Activated T-helper 17 cell treated with anti-CD3 and anti-CD28 coated beads, Interleukin-2, amount 50 U/mL, for 72 hours (primary cell): Measurements from ENCODE around the gene HPS3. TPM values are rescaled to one million over a fixed set of nuclear protein-coding genes. Genes with fewer than 3 reads are reported as not detected.

ENCODE experiments used
- ATAC-seq: fragments of 150-1000 bp; cut with Tn5 transposase; replicated peaks from 2 replicates; pipeline ENCODE4 v1.10.0; 2021; ENCODE audit warnings: mild to moderate bottlenecking, moderate library complexity
- H3K27ac Mint-ChIP-seq: one replicate; pipeline ENCODE4 v1.8.0; 2022; ENCODE audit warnings: mixed read lengths
- H3K27me3 Mint-ChIP-seq: one replicate; pipeline ENCODE4 v1.8.0; 2022; ENCODE audit warnings: mixed read lengths
- H3K36me3 Mint-ChIP-seq: one replicate; pipeline ENCODE4 v1.8.0; 2022; ENCODE audit warnings: low read depth, mild to moderate bottlenecking, mixed read lengths
- H3K4me1 Mint-ChIP-seq: one replicate; pipeline ENCODE4 v1.8.0; 2022; ENCODE audit warnings: mixed read lengths
- H3K4me3 Mint-ChIP-seq: one replicate; pipeline ENCODE4 v1.8.0; 2022; ENCODE audit warnings: mild to moderate bottlenecking, mixed read lengths
- H3K9me3 Mint-ChIP-seq: one replicate; pipeline ENCODE4 v1.8.0; 2022; ENCODE audit warnings: mixed read lengths
- total RNA-seq, 2 donors: library from RNA; stranded (reverse); gene quantifications; one replicate each; pipeline ENCODE4 v1.2.3, GENCODE V29; 2022

HPS3 gene
- total RNA-seq, 2 donors from 2014 or later = 24.0 to 24.7 TPM

DNA sequence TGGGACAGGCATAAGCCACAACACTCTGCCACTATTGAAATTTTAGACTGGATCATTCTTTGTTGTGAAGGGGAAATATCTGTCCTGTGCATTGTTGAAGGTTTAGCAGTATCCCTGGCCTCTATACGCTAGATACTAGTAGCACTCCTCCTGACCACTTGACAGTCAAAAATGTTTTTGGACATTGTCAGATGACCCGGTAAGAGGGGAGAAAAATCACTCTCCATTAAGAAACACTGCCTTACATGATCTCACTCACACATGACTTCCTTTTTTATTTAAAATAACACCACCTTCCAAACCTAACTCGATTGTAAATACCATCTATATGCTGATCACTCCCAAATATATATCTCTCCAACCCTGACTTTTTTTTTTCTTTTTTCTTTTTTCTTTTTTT lies 27.8 kb upstream of the HPS3 start:
- H3K27me3 Mint-ChIP-seq = peaks cover 9% of the 10 kb centered on the region
- no peak overlapping the region for H3K4me3 Mint-ChIP-seq
- H3K27ac Mint-ChIP-seq = no peak overlapping the region
- H3K36me3 Mint-ChIP-seq = no peaks in the 10 kb centered on the region
- H3K4me1 Mint-ChIP-seq = no peaks in the 10 kb centered on the region
- ATAC-seq = no peak
- H3K9me3 Mint-ChIP-seq = no peaks in the 10 kb centered on the region

DNA sequence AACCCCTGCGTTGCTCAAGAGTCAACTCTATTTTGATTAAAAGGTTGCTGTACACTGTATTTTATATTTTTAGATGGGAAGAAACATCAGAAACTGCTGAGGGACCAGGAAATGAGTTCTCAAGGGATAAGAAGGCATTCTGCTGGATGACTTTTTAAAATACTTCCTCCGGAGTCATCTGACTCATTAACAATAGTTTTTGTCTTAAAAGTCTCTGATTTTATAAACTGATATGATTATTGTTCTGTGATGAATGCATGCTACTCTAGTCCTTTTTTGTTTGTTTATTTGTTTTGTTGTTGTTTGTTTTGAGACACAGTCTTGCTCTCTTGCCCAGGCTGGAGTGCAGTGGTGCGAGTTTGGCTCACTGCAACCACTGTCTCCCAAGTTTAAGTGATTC lies 25.0 kb upstream of the HPS3 start:
- Mint-ChIP-seq H3K27ac (no peak overlapping the region), H3K27me3 (peaks cover 13% of the 10 kb centered on the region), H3K36me3 (no peaks in the 10 kb centered on the region), H3K9me3 (no peaks in the 10 kb centered on the region), H3K4me1 (no peaks in the 10 kb centered on the region), H3K4me3 (no peak overlapping the region)
- no peak for ATAC-seq

DNA sequence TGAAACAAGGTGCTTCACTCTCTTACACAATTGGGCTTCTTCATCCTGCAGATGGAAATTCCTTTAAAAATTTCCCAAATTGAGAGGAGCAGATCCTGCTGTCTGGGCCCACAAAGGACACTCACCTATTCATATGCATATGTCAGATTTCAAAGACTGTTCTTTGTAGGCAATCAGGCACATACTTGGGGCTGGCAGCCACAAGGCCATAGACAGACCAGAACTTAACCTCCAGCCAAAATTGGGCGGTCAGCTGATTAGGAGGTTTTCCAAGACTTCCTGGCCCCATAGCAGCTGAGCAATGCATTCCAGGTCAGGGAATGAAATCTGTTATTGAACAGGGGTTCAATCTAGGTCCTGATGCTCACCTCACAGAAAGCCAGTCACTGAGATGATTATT lies 15.0 kb upstream of the HPS3 start:
- ATAC-seq = no peak
- H3K36me3 Mint-ChIP-seq = no peaks in the 10 kb centered on the region
- no peaks in the 10 kb centered on the region for H3K9me3 Mint-ChIP-seq
- no peak overlapping the region for H3K27ac Mint-ChIP-seq
- no peak overlapping the region for H3K4me3 Mint-ChIP-seq
- H3K27me3 Mint-ChIP-seq = no peaks in the 10 kb centered on the region
- no peaks in the 10 kb centered on the region for H3K4me1 Mint-ChIP-seq

DNA sequence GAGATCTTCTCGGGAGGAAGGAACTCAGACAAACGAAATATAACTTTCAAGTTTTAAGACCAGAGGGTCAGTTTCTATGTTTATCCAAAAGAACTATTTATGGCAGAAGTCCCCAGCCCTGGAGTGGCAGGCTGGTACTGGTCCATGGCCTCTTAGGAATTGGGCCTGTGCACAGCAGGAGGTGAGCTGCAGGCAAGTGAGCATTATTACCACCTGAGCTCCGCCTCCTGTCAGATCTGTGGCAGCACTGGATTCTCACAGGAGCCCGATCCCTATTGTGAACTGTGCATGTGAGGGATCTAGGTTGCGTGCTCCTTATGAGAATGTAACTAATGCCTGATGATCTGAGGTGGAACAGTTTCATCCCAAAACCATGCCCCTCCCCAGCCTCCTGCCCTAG lies 14.3 kb upstream of the HPS3 start:
- H3K4me1 Mint-ChIP-seq = no peaks in the 10 kb centered on the region
- H3K27ac Mint-ChIP-seq = no peak overlapping the region
- H3K27me3 Mint-ChIP-seq = no peaks in the 10 kb centered on the region
- no peak overlapping the region for H3K4me3 Mint-ChIP-seq
- H3K9me3 Mint-ChIP-seq = no peaks in the 10 kb centered on the region
- no peaks in the 10 kb centered on the region for H3K36me3 Mint-ChIP-seq
- ATAC-seq = no peak

DNA sequence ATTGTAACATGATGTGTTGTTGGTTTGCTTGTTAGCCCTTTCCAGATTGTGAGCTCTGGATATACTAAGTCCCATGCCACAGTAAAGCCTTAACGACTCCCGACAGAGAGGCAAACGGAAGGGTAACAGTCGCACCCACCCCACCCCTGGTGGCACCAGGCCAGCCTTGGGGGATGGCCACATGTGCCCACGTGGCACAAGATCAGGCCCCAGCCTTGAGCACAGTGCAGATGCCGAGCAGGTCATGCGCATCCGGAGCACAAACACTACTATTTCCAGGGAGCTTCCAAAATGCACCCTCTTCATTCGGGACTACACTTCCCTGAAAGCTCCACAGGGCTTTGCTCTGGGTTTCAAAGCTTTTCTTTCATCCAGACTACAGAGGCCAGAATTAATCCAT lies 10.7 kb upstream of the HPS3 start:
- Mint-ChIP-seq H3K4me3 (no peak overlapping the region), H3K27ac (no peak overlapping the region), H3K4me1 (no peaks in the 10 kb centered on the region), H3K9me3 (no peaks in the 10 kb centered on the region), H3K27me3 (no peaks in the 10 kb centered on the region), H3K36me3 (no peaks in the 10 kb centered on the region)
- ATAC-seq = no peak

DNA sequence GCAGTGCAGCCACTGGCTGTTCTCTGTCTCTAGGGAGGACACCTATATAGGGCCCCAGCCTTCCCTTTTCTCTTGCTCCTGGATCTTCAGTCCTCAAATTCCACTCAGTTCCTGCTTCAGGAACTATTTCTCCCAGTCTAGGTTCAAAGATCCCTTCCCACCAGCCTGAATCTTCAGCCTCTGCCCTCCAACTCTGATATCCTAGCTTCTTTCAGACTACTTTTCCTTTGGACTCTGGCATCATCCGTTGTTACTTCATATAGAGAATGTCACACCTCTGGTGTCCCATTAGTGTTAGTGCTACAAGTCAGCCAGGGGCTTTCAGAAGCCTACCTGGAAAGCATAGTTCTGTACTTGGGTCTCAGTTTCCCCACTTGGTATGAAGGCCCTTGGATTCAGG lies 10.0 kb upstream of the HPS3 start:
- Mint-ChIP-seq H3K4me3 (no peak overlapping the region), H3K27me3 (peaks cover 4% of the 10 kb centered on the region), H3K9me3 (no peaks in the 10 kb centered on the region), H3K36me3 (no peaks in the 10 kb centered on the region), H3K4me1 (no peaks in the 10 kb centered on the region), H3K27ac (no peak overlapping the region)
- no peak for ATAC-seq

DNA sequence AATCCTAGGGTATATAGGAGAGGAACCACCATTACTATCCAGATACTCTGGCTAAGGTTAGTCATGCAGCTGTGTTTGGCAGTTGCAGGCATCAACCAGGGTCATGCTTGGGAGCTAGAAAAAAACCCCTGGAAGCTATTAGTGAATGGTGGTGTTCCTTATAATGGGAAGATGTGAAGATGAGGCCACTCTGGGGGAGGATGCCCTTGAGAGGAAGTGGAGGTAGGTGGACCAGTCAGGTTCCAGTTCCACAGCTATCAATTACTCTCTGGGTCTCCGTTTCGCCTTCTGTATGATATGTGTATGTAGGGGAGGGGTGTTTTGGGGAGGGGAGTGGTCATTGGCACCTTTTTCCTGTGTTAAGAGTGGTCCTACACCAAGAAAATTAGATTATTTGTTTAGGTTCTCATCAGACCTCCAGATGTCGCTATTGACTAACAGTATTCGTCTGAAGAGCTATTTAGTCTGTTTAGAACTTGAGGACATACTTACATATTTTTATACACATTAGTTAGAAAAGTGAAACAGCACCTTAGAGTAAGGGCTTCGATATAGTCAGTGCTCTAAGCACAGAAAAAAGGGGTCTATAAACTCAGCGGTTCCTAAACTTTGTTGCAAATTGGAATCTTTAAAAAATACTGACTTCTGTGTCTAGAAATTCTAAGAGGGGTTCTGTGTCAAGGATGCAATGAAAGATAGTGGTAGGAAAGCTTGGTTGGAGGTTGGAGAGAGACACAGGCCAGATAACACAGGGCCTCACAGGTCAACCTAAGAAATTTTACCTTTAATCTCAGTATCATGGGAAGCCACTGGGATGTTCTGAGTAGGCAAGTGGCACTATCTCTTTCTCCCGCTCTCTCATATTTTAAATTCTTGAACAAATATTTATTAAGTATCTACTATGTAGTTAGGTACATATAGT lies 9.1 kb upstream of the HPS3 start:
- peak overlapping the region; percentile 47 for H3K27ac Mint-ChIP-seq

DNA sequence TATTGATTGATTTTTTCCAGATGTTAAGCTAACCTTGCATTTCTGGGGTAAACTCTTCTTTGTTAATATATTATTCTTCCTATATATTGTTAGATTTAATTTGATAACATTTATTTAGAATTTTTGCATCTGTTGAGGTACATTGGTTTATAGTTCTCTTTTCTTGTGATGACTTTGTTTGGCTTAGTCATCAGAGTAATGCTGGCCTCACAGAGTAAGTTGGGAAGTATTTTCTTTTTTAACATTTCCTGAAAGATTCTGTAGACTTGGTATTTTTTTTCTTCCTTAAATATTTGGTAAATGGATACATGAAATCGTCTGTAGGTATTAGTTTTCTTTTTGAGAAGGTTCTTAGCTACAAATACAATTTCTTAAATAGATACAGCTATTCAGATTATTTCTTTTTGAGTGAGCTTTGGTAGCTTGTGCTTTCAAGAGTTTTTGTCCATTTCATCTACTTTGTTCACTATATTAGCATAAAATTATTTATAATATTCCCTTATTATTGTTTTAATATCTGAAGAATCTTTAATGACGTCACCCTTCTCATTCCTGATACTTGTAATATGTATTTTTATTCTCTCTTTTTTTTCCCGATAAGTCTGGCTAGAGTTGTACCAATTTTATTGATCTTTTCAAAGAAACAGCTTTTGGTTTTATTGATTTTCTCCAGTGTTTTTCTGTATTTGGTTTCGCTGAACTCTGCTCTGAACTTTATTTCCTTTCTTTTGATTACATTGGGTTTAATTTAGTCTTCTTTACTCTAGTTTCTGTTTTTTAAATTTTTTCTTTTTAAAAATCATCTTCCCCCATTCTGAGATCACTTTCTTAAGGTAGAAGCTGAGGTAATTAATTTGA lies 6.5 kb upstream of the HPS3 start:
- Mint-ChIP-seq H3K27me3 (peaks cover 13% of the 10 kb centered on the region), H3K4me1 (no peaks in the 10 kb centered on the region), H3K36me3 (no peaks in the 10 kb centered on the region), H3K4me3 (no peak overlapping the region), H3K9me3 (no peaks in the 10 kb centered on the region), H3K27ac (no peak overlapping the region)
- no peak for ATAC-seq

More for the DNA sequence above, 9.1 kb upstream of the HPS3 start:
- no peaks in the 10 kb centered on the region for H3K4me1 Mint-ChIP-seq
- ATAC-seq = peak; percentile 73
- no peaks in the 10 kb centered on the region for H3K36me3 Mint-ChIP-seq
- no peaks in the 10 kb centered on the region for H3K9me3 Mint-ChIP-seq
- peaks cover 8% of the 10 kb centered on the region for H3K27me3 Mint-ChIP-seq
- H3K4me3 Mint-ChIP-seq = no peak overlapping the region

DNA sequence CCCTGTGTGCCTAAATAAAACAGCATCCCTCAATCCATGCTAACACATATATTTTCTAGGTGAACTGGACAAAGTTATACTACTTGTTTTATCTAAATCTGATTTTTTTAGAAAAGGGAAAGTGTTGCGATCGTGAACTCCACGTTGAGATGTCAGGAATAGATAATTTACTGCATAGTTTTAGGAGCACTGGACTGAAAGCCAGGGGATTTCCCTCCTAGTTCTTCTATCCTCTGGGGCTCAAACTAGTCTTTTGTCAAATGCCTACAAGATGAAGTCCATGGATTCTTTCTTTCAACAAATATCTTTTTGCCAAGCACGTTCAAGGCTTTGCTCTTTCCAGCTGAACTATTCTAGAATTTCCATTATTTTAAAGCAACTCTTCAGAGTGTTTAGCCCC lies 617 bp upstream of the HPS3 start:
- H3K27me3 Mint-ChIP-seq = peaks cover 13% of the 10 kb centered on the region
- no peaks in the 10 kb centered on the region for H3K9me3 Mint-ChIP-seq
- peaks cover 7% of the 10 kb centered on the region for H3K36me3 Mint-ChIP-seq
- peaks cover 14% of the 10 kb centered on the region for H3K4me1 Mint-ChIP-seq
- ATAC-seq = no peak
- H3K4me3 Mint-ChIP-seq = peak overlapping the region; percentile 92
- H3K27ac Mint-ChIP-seq = peak overlapping the region; percentile 76

DNA sequence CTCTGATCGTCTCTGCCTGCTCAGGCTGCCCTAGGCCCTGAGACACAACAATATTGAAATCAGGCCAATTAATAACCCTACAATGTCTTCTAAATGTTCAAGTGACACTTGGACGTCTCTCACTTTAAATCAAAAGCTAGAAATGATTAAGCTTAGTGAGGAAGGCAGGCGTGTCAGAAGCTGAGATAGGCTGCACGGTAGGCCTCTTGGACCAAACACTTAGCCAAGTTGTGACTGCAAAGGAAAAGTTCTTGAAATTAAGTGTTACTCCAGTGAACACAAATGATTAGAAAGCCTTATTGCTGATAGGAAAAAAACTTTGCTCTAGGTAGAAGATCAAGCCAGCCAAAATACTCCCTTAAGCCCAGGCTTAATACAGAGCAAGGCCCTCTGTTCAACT lies 2.2 kb downstream of the HPS3 start:
- H3K4me1 Mint-ChIP-seq = peaks cover 14% of the 10 kb centered on the region
- H3K27me3 Mint-ChIP-seq = no peaks in the 10 kb centered on the region
- no peaks in the 10 kb centered on the region for H3K9me3 Mint-ChIP-seq
- peak overlapping the region; percentile 15 for H3K27ac Mint-ChIP-seq
- ATAC-seq = no peak
- peak overlapping the region; percentile 92 for H3K4me3 Mint-ChIP-seq
- H3K36me3 Mint-ChIP-seq = peaks cover 7% of the 10 kb centered on the region

DNA sequence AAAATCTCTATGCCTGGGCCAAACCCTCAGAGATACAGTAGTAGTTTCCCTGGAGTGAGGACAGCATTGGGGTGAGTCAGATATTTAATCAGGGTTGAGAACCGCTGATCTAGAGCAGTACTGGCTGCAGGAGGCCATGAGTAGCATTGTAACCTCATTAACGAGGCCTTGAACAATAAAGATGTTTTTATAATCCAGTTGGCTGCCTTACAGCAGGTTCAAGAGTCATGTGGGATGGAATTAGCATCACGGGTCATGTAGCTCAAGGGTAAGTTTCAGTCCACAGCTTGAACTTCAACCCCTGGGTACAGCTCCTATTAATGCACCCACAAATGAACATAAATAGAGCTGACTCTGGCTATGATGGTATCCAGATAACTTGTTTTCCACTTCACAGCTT lies 5.1 kb downstream of the HPS3 start:
- H3K4me1 Mint-ChIP-seq = peaks cover 14% of the 10 kb centered on the region
- H3K36me3 Mint-ChIP-seq = peaks cover 7% of the 10 kb centered on the region
- ATAC-seq = no peak

DNA sequence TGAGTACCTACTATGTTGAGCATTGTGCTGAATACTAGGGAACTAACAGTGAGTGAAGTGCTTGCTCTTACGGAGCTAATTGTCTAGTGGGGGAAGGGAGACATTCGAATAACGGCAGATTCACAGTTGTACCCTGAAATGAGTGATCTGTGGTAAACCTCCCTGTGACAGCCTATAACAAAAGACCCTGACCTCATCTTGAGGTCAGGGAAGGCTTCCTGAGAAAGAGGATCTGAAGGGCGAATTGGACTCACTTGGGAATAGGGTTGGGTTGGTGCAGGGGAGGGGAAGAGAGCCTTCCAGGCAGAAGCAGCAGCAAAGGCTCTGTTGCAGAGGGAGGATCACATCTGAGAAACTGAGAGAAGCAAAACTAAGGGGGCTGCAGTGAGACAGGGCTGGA lies 13.2 kb downstream of the HPS3 start:
- no peaks in the 10 kb centered on the region for H3K9me3 Mint-ChIP-seq
- no peak for ATAC-seq
- no peaks in the 10 kb centered on the region for H3K27me3 Mint-ChIP-seq
- H3K4me1 Mint-ChIP-seq = no peaks in the 10 kb centered on the region
- H3K4me3 Mint-ChIP-seq = no peak overlapping the region
- peaks cover 14% of the 10 kb centered on the region for H3K36me3 Mint-ChIP-seq
- no peak overlapping the region for H3K27ac Mint-ChIP-seq

More for the DNA sequence above, 5.1 kb downstream of the HPS3 start:
- Mint-ChIP-seq H3K27me3 (no peaks in the 10 kb centered on the region), H3K9me3 (no peaks in the 10 kb centered on the region), H3K4me3 (no peak overlapping the region), H3K27ac (no peak overlapping the region)

DNA sequence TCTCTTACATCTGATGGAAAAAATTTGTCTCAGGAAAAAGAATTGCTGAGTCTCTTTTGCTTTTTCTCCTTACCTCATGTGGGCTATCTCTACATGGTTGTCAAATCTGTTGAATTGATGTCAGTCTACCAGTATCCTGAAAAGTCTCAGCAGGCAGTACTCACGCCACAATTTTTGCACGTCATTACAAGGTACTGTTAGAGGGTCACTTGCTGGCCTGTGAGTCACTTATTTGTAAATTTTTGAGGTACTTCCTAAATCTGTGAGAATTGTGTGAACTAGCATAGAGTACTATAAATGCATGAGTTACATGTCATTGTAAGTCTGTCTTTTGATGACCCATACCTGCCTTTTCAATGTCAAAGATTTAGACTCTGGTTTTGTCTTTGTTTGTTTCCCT lies 15.9 kb downstream of the HPS3 start:
- peaks cover 17% of the 10 kb centered on the region for H3K36me3 Mint-ChIP-seq
- H3K4me1 Mint-ChIP-seq = no peaks in the 10 kb centered on the region
- H3K9me3 Mint-ChIP-seq = no peaks in the 10 kb centered on the region
- ATAC-seq = no peak
- H3K4me3 Mint-ChIP-seq = no peak overlapping the region
- peak overlapping the region; percentile 24 for H3K27ac Mint-ChIP-seq
- no peaks in the 10 kb centered on the region for H3K27me3 Mint-ChIP-seq

DNA sequence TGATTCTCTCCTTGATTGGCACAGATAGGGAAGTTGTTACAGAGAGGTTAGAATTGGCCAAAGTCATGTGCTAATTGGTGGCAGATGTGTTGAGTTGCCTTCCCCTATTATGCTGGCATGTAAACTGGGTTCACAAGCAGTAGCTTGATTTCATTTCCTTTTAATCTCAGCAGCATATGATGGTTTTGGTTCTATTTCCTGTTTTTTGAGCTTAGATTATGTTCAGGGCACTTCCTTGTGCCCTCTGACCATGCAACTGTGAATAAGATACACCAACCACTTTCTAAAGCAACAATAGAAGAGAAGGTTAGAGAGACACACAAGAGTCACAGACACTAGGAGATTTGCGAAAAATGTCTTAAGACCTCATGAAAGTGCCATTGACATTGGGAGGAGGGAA lies 16.5 kb downstream of the HPS3 start:
- no peak for ATAC-seq
- Mint-ChIP-seq H3K4me3 (no peak overlapping the region), H3K4me1 (no peaks in the 10 kb centered on the region), H3K9me3 (no peaks in the 10 kb centered on the region), H3K27ac (no peak overlapping the region), H3K36me3 (peaks cover 16% of the 10 kb centered on the region), H3K27me3 (no peaks in the 10 kb centered on the region)

DNA sequence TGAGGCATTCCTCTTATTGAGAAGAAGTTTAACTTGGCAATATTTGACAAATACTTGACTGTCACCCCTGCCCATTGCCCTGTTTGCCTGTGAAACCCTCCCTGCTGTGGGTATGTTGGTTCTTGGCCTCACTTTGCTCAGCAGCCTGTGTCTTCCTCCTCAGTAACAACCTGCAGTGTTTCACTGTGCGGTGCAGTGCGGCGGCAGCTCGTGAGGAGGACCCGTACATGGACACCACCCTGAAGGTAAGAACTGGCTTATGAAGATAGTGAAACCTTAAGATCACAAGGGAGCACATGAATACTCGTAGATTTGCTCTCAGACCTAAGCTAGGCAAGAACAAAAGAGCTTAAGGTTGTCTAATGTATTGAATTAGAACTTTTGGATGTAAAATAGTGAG lies 21.0 kb downstream of the HPS3 start:
- Mint-ChIP-seq H3K27ac (no peak overlapping the region), H3K36me3 (peaks cover 50% of the 10 kb centered on the region), H3K27me3 (no peaks in the 10 kb centered on the region), H3K9me3 (no peaks in the 10 kb centered on the region), H3K4me1 (peaks cover 18% of the 10 kb centered on the region), H3K4me3 (no peak overlapping the region)
- no peak for ATAC-seq
